GM12801 (cell line): ENCODE data around the gene CADPS.

Source experiments
- TF ChIP-seq, protein P1 (sequence below): IDR thresholded peaks from one replicate; pipeline ENCODE4 v1.5.1; 2011; ENCODE audit warnings: control low read depth; ENCODE audit not compliant: insufficient read length; ENCODE audit errors: extremely low read depth

CADPS gene

DNA sequence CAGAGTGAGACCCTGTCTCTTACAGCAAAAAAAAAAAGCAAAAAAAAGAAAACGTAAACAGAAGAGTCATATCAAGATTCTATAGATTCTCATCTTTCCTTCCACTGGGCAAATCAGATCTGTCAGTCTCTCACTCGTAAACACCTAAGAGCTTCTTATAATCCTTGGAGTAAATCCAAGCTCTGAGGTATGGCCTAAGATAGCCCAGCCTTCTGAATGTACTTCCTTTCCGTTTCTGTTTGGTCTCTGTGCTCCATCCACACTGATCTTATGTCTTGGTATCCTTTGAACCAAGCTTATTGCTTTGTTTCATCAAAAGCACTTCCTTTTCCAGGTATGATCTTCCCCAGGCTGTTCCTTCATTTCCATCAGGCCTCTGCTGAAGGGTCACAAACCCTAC is 137.8 kb downstream of the CADPS start:
- TF ChIP-seq, protein P1, sequence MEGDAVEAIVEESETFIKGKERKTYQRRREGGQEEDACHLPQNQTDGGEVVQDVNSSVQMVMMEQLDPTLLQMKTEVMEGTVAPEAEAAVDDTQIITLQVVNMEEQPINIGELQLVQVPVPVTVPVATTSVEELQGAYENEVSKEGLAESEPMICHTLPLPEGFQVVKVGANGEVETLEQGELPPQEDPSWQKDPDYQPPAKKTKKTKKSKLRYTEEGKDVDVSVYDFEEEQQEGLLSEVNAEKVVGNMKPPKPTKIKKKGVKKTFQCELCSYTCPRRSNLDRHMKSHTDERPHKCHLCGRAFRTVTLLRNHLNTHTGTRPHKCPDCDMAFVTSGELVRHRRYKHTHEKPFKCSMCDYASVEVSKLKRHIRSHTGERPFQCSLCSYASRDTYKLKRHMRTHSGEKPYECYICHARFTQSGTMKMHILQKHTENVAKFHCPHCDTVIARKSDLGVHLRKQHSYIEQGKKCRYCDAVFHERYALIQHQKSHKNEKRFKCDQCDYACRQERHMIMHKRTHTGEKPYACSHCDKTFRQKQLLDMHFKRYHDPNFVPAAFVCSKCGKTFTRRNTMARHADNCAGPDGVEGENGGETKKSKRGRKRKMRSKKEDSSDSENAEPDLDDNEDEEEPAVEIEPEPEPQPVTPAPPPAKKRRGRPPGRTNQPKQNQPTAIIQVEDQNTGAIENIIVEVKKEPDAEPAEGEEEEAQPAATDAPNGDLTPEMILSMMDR, result no peak

DNA sequence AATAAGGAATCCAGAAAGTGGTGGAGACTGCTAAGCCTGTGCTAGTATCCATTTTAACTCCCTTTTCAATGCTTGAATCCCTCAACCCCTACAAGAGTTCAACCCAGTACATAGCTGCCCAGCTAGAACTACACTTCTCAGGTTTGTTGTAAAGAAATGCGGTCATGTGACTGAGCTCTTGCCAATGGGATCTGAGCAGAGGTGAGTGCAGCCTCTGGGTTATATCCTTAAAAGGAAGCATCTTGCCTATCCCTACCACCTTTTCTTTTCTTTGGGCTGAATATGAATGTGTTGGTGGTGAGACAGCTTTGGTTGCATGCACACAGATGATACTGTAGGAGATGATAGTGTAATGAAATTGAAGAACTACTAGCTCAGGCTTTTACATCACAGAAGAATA is 139.7 kb downstream of the CADPS start:
- TF ChIP-seq, protein P1, result no peak

DNA sequence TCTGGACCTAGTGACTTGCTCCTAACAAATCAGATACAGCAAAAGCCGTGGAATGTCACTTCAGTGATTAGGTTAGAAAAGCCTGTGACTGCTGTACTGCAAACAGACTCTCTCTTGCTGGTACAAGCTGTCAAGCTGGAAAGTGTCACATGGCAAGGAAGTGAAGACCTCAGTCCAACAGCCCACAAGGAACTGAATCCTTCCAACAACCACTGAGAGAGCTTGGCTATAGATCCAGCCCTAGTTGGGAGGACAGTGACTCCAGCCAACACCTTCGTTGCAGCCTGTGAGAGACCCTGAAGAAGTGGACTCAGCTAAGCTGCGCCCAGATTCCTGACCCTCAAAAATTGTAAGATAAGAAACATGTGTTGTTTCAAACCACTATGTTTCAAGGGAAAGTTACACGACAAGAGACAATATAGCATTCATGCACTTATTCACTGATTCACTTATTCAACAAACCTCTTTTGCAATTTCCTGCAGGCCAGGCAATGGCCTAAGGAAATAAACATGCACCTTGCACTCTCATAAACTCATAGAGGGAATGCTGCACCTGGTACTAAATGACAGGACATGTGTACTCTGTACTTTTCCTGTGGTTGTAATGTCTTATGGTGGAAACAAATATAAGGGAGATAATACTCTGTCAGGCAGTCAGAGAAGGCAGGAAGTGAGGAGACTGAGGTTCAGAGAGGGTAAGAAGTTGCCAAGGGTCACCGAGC is 142.9 kb downstream of the CADPS start:
- TF ChIP-seq, protein P1, result no peak

DNA sequence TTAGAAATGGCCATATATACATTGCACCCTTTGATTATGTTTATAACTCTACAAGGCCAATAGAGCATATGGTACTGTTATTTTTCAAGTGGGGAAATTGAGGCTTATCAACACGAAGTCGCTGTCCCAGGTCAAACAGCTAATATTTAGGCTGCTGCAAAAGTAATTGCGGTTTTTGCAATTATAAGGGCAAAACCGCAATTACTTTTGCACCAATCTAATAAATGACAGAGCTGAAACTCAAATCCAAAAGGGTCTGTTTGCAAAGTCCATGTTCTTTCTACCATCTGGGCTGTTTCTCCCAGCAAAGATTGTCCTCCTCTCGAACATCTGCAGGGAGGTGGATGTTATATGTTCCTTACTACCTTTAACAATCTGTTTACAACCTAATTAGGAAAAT is 147.2 kb downstream of the CADPS start:
- TF ChIP-seq, protein P1, result no peak

DNA sequence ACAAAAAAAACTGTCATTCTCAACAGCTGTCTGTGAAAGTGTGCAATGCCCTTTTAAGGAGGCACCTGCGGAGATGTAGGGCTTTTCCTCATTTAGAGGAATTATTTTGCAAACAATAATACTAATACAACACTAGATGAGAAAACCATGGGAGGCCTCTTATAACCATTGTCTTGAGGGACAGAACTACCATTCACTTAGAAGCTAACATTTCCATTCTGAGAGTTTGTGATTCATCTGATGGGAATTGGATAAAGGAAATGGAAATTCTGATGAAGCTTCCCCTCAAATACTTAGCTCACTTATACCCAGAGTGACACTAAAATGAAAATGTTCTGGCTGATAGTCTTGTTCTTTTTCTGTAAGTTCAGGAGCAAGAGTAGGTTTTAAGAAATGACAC is 147.7 kb downstream of the CADPS start:
- TF ChIP-seq, protein P1, result no peak

DNA sequence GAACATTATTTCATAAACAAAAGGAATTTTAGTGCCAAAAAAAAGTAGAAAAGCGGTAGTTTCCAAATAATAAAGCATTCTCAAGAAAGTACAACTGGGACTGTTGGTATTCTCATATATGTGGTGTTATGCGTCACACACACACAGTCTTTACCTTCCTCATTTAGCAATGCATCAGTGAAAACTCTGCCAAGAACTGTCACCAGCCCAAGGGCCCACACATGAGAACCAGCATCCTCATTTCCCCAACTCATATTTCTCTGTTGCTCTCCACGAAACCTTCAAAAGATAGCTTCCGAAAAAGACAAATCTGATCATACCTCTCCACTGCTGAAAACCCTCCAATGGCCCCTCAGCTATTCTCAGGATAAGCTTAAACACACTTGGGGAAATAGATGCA is 150.7 kb downstream of the CADPS start:
- TF ChIP-seq, protein P1, result no peak

DNA sequence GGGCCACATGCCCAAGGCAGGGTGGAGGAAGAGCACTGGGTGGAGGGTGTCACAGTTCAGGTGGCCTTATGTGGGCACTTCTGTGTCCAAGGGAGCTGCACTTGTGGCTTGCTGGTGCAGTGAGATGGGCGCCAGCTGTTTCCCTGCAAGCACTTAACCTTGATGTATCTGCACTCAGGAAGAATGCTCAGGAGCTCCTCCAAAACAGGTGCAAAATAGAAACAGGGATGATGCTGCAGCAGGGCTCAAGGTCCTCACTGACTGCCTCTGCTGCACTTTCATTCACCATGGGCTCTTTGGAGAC is 151.3 kb downstream of the CADPS start:
- TF ChIP-seq, protein P1, result no peak
